Neural crest cell (in vitro differentiated cells): ENCODE data around the gene HACE1. TPM values are rescaled to one million over a fixed set of nuclear protein-coding genes. Genes with fewer than 3 reads are reported as not detected.

Source experiments
- DNase-seq: peaks from one replicate; pipeline ENCODE4 v3.0.0; 2021; ENCODE audit warnings: low read depth, mixed read lengths, low spot score
- H3K27ac Mint-ChIP-seq: one replicate; pipeline ENCODE4 v1.8.0; 2021; ENCODE audit warnings: mild to moderate bottlenecking, mixed read lengths; ENCODE audit not compliant: unreplicated experiment
- H3K27me3 Mint-ChIP-seq: 2 replicates; pipeline ENCODE4 v1.8.0; 2021; ENCODE audit warnings: low read depth, mild to moderate bottlenecking, mixed read lengths
- H3K36me3 Mint-ChIP-seq: 2 replicates; pipeline ENCODE4 v1.8.0; 2021; ENCODE audit warnings: low read depth, mild to moderate bottlenecking, mixed read lengths
- H3K4me1 Mint-ChIP-seq: 2 replicates; pipeline ENCODE4 v1.8.0; 2021; ENCODE audit warnings: mixed read lengths
- H3K4me3 Mint-ChIP-seq: one replicate; pipeline ENCODE4 v1.8.0; 2021; ENCODE audit warnings: mild to moderate bottlenecking, mixed read lengths
- H3K9me3 Mint-ChIP-seq: 2 replicates; pipeline ENCODE4 v1.8.0; 2021; ENCODE audit warnings: mixed read lengths
- total RNA-seq: library from RNA; stranded (reverse); gene quantifications from 2 replicates; pipeline ENCODE4 v1.2.1, GENCODE V29; 2021
- TF ChIP-seq, protein P1 (sequence below): fragments of 200-600 bp; sonication (generic); conservative IDR thresholded peaks from 2 replicates; pipeline ENCODE4 v1.5.0; 2021; ENCODE audit warnings: antibody characterized with exemption, mild to moderate bottlenecking

Gene HACE1
- total RNA-seq, 1 donor from 2014 or later: 23.9 TPM

GRCh38 chr6:104796031-104796785 lies 63.5 kb downstream of the HACE1 start:
- Mint-ChIP-seq H3K4me3 (no peak overlapping the region), H3K27ac (no peak overlapping the region), H3K9me3 (peaks cover 4% of the 10 kb centered on the region), H3K27me3 (no peaks in the 10 kb centered on the region), H3K36me3 (peaks cover 9% of the 10 kb centered on the region), H3K4me1 (no peaks in the 10 kb centered on the region)
- DNase-seq: no peak
- TF ChIP-seq, protein P1, sequence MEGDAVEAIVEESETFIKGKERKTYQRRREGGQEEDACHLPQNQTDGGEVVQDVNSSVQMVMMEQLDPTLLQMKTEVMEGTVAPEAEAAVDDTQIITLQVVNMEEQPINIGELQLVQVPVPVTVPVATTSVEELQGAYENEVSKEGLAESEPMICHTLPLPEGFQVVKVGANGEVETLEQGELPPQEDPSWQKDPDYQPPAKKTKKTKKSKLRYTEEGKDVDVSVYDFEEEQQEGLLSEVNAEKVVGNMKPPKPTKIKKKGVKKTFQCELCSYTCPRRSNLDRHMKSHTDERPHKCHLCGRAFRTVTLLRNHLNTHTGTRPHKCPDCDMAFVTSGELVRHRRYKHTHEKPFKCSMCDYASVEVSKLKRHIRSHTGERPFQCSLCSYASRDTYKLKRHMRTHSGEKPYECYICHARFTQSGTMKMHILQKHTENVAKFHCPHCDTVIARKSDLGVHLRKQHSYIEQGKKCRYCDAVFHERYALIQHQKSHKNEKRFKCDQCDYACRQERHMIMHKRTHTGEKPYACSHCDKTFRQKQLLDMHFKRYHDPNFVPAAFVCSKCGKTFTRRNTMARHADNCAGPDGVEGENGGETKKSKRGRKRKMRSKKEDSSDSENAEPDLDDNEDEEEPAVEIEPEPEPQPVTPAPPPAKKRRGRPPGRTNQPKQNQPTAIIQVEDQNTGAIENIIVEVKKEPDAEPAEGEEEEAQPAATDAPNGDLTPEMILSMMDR: no peak

DNA sequence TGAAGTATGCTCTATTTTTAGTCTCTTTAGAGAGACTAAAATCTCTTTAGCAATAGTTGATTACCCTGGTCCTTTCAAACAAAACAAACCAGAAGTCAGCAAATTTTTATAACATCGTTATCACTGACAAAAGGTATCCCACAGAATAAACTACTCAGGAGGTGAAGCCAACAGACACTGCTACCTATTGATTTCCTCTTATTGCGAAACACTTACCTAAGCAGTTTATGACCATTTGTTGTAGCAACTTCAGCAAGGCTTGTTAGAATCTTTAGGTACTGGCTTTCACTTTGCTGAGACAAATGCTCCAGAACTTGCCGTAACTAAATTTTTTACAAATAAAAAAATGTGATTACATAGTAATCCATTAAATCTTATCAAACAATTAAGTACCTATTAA lies 64.4 kb downstream of the HACE1 start:
- Mint-ChIP-seq H3K27ac (no peak overlapping the region), H3K4me3 (no peak overlapping the region), H3K9me3 (no peaks in the 10 kb centered on the region), H3K27me3 (no peaks in the 10 kb centered on the region), H3K36me3 (peaks cover under 1% of the 10 kb centered on the region), H3K4me1 (no peaks in the 10 kb centered on the region)
- TF ChIP-seq, protein P1: no peak
- DNase-seq: no peak

DNA sequence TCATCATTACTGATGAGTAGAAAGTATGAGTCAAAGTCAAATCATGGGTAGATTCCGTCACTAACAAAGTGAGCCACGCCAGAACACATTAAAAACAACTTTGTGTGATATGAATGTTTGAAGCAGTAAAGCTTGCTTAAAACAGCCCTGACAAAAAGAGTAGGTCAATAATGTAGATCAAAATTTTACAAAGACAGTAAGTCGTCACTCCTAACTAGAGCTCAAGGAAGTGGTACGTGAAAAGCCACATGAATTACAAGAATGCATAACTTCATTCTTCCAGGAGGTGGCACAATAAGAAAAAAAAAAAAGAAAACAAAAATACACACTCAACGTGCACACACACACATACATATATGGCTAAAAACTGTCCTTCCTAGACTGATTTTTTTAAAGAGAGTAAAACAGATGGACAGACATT lies 69.9 kb downstream of the HACE1 start:
- no peak overlapping the region for H3K27ac Mint-ChIP-seq

GRCh38 chr6:104788400-104788799 lies 71.3 kb downstream of the HACE1 start:
- Mint-ChIP-seq H3K27ac (no peak overlapping the region), H3K36me3 (no peaks in the 10 kb centered on the region), H3K4me3 (no peak overlapping the region), H3K4me1 (peaks cover 12% of the 10 kb centered on the region), H3K27me3 (no peaks in the 10 kb centered on the region), H3K9me3 (no peaks in the 10 kb centered on the region)
- no peak for DNase-seq
- TF ChIP-seq, protein P1: no peak

More for the DNA sequence above, 69.9 kb downstream of the HACE1 start:
- TF ChIP-seq, protein P1: peak; percentile 60
- Mint-ChIP-seq H3K4me1 (peaks cover 9% of the 10 kb centered on the region), H3K9me3 (no peaks in the 10 kb centered on the region), H3K4me3 (no peak overlapping the region), H3K27me3 (no peaks in the 10 kb centered on the region), H3K36me3 (no peaks in the 10 kb centered on the region)
- no peak for DNase-seq

DNA sequence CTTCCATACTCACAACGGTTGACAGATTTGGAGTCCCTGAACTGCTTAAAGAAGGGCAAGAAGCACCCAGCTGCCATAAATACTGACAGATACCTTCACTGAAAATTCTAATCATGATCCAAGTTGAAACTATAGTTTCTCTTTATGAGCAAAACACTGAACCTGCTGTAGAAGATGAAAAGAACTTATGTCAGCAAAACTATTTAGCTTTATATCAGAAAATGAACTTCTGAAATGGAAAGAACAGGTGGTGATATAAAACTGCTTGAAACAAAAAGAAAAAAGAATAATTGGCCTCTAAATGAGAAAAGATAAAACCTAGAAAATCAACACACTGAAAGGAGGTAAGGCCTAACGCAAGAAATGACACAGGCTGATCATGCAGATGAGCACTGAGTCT lies 72.4 kb downstream of the HACE1 start:
- TF ChIP-seq, protein P1: no peak
- H3K27ac Mint-ChIP-seq: no peak overlapping the region
- no peaks in the 10 kb centered on the region for H3K9me3 Mint-ChIP-seq

More for the DNA sequence above, 72.4 kb downstream of the HACE1 start:
- Mint-ChIP-seq H3K4me1 (peaks cover 12% of the 10 kb centered on the region), H3K4me3 (no peak overlapping the region), H3K27me3 (no peaks in the 10 kb centered on the region), H3K36me3 (no peaks in the 10 kb centered on the region)
- DNase-seq: no peak
